Measurements from ENCODE around the gene EXOC3L1.
A peak's percentile ranks its signal among the peaks of the same experiment; 100 is the strongest.

EXOC3L1 gene

DNA sequence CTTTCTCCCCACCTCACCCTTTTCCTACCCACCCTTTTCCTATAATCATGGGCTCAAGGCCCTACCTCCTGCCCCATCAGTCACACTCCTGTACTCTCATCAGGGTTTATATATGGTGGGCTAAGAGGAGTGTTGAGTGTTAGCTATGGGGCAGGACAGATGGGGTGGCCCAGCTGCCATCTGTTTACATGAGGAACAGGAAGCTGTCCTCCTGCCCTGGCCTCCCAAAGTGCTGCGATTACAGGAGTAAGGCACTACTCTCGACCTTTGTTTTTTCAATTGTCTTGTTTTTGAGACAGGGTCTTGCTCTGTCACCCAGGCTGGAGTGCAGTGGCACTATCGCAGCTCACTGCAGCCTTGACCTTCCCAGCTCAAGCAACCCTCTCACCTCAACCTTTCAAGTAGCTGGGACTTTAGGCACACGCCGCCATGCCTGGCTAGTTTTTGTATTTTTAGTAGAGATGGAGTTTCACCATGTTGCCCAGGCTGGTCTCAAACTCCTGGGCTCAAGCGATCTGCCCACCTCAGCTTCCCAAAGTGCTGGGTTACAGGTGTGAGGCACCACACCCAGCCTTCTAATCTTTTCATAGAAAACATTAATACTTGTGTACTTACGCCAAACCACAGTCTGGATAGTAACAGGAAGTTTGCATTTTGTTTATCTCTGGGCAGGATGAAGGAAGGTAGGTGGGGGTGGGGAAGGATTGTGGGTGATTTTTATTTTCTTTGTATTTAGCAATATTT, 31.9 kb downstream of the EXOC3L1 start:
- Histone ChIP-seq H3K36me3 (ENCODE audit: control insufficient read depth in 5 of 5, insufficient read depth in 5 of 5, low read length in 5 of 5) (peaks cover 0 to 3% (median 0%) of the 10 kb centered on the region in 5 donors), H3K27ac (ENCODE audit: low read depth, low read length) (no peak overlapping the region), H3K4me3 (ENCODE audit: low read depth in 1 of 5, low read length in 5 of 5) (no peak overlapping the region), H3K9ac (ENCODE audit: low read length in 5 of 5) (peak overlapping the region in 2 of 5 donors; percentile 30 to 86), H3K9me3 (ENCODE audit: control insufficient read depth in 5 of 5, low read length in 5 of 5) (no peaks in the 10 kb centered on the region), H3K27me3 (ENCODE audit: control insufficient read depth in 5 of 5, insufficient read depth in 4 of 5, low read length in 5 of 5) (peaks cover 0 to 6% (median 0%) of the 10 kb centered on the region in 5 donors), H3K4me1 (ENCODE audit: control insufficient read depth in 5 of 5, insufficient read depth in 5 of 5, low read length in 5 of 5) (peaks cover 0 to 54% (median 39%) of the 10 kb centered on the region in 5 donors)

DNA sequence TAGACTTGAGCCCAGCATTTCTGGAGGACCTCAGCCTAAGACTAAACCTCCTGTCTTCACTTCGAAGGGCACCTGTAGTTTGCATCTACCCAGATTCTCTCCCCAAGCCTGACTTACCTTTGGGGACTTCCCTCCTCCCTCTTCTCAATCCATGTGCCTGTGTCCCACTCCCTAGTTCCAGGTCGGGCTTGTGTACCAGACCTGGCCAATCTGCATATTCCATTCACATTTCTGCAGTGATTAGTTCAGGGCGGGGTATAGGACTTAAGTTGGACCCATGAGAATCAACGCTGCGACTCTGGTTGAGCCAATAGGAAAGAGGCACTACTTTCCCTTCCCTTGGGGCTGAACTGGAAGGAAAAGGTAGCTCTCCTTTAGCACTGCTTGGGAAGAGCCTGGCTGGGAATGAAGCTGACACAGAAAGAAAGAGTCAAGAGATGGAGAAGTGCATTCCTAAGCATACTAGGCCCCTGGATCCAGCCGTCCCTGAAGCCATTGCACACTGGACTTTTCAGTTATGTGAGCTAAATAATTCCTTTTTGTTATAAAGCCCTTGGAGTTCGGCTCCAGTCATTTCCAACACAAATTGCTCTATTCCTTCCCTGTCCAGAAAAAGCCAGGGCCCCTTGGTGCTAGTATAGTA, 32.7 kb downstream of the EXOC3L1 start:
- peak overlapping the region in 1 of 5 donors; percentile 30 for H3K9ac ChIP-seq (ENCODE audit: low read length in 5 of 5)
- H3K4me3 ChIP-seq (ENCODE audit: low read depth in 1 of 5, low read length in 5 of 5) = no peak overlapping the region
- peaks cover 0 to 3% (median 0%) of the 10 kb centered on the region in 5 donors for H3K36me3 ChIP-seq (ENCODE audit: control insufficient read depth in 5 of 5, insufficient read depth in 5 of 5, low read length in 5 of 5)
- H3K9me3 ChIP-seq (ENCODE audit: control insufficient read depth in 5 of 5, low read length in 5 of 5) = no peaks in the 10 kb centered on the region
- H3K27ac ChIP-seq (ENCODE audit: low read depth, low read length) = no peak overlapping the region
- peaks cover 0 to 4% (median 0%) of the 10 kb centered on the region in 5 donors for H3K27me3 ChIP-seq (ENCODE audit: control insufficient read depth in 5 of 5, insufficient read depth in 4 of 5, low read length in 5 of 5)
- peaks cover 0 to 46% (median 32%) of the 10 kb centered on the region in 5 donors for H3K4me1 ChIP-seq (ENCODE audit: control insufficient read depth in 5 of 5, insufficient read depth in 5 of 5, low read length in 5 of 5)

DNA sequence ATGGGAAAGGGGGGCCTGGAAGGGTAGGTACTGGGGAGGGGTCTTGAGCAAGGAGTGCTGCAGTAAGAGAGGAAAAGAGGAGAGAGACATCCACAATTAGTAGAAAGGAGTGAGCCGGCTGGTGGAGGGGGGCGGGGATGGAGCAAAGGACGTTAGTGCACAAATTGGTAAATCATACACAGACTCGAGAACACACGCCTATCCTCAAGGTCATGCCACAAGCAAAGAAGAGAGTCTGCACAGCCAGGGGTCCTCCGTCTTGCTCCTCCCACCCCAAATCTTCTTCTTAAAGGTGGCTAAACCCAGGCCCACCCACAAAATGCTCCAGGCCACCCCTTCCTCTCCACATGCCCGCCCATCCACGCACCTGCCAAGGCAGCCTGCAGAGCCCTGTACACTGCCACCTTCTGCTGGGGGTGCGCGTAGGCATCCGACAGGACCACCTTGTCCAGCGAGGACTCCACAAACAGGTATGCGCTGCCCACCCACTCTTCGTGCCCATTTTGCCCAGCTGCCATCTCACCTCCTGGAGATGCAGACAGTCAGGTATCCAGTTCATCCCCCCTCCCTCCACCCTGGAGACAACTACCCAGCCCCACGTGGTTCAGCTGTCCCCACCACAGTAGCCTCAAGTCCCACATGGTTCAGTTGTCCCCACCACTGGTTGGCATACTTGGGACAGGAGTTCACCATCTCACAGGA, 33.6 kb downstream of the EXOC3L1 start:
- H3K27me3 ChIP-seq (ENCODE audit: control insufficient read depth in 5 of 5, insufficient read depth in 4 of 5, low read length in 5 of 5) = no peaks in the 10 kb centered on the region

DNA sequence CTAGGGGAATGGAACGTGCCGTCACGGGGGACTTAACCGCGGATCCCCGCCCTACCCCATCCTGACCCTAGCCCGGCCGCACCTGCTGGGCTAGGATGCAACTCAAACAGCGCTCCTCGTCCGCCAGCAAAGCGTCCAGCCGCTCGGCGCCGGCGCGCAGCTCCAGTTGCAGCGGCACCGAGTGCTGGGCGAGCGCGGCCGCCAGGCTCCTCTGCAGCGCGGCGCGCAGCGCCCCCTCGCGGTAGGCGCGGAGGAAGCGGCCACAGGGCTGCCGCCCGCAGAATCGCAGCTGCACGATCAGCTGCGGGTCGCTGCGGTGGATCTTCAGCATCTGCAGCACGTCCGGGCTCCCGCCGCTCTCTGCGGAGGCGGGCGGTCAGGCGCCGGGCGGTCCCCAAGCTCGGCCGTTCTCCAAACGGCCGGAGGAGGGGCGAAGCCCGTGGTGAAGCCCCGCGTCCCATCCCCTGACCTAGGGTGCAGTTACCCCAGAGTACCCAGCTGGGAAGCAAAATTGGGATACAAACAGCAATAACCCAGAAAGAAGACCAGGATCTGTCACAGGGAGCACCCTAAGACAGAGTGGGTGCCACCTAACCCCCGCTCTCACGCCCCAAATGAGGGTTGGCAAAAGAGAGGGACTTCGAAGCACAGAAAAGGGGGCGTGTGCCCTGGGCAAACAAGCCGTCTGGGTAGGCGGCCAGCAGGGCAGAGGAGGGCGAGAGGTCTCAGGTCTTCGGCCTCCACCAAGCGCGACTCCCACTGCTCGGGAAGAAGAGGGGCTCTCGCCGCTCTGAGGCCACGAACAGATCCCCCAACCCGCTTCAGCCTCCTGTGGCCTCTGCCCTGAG, 34.4 kb downstream of the EXOC3L1 start:
- H3K27ac ChIP-seq (ENCODE audit: low read depth, low read length) = no peak overlapping the region

More for the DNA sequence above, 33.6 kb downstream of the EXOC3L1 start:
- Histone ChIP-seq H3K9me3 (ENCODE audit: control insufficient read depth in 5 of 5, low read length in 5 of 5) (no peaks in the 10 kb centered on the region), H3K27ac (ENCODE audit: low read depth, low read length) (no peak overlapping the region), H3K4me1 (ENCODE audit: control insufficient read depth in 5 of 5, insufficient read depth in 5 of 5, low read length in 5 of 5) (peaks cover 0 to 40% (median 31%) of the 10 kb centered on the region in 5 donors), H3K36me3 (ENCODE audit: control insufficient read depth in 5 of 5, insufficient read depth in 5 of 5, low read length in 5 of 5) (peaks cover 0 to 3% (median 0%) of the 10 kb centered on the region in 5 donors), H3K4me3 (ENCODE audit: low read depth in 1 of 5, low read length in 5 of 5) (no peak overlapping the region), H3K9ac (ENCODE audit: low read length in 5 of 5) (no peak overlapping the region)

DNA sequence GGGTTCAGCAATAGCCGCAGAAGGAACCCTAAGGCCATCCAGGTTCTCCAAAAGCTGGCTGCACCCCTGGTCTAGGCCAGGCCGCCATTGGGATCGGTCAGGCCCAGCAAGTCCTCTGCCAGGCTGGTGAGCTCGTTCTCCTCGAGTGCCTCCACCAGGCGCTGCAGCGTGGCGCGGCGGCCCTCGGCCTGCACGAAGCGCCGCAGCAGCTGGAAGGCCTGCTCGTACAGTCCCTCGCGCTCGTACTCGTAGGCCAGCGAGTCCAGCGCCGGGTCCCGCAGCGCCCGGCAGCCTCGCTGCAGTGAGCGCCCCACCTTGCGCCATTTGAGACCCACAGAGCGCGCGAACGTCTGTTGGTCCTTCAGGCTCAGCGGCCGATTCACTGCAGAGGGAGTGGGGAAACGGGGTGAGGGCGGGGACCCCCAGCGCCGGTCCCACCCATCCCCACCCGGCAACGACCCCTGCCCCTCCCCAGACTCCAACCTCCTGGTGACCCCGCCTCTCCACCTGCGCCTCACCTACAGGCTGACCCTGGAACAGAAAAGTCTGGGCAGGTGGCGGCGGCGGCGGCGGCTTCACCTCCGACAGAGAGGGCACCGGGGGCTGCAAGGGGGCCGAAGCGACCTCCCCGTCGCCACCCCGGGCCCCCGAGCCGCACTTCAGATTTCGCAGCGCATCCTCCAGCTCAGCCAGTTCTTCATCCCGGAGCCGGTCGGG, 35.2 kb downstream of the EXOC3L1 start:
- H3K4me1 ChIP-seq (ENCODE audit: control insufficient read depth in 5 of 5, insufficient read depth in 5 of 5, low read length in 5 of 5) = peaks cover 0 to 41% (median 30%) of the 10 kb centered on the region in 5 donors

More for the DNA sequence above, 34.4 kb downstream of the EXOC3L1 start:
- Histone ChIP-seq H3K36me3 (ENCODE audit: control insufficient read depth in 5 of 5, insufficient read depth in 5 of 5, low read length in 5 of 5) (peaks cover 0 to 3% (median 0%) of the 10 kb centered on the region in 5 donors), H3K27me3 (ENCODE audit: control insufficient read depth in 5 of 5, insufficient read depth in 4 of 5, low read length in 5 of 5) (no peaks in the 10 kb centered on the region), H3K4me3 (ENCODE audit: low read depth in 1 of 5, low read length in 5 of 5) (peak overlapping the region in 2 of 5 donors; percentile 39 to 48), H3K4me1 (ENCODE audit: control insufficient read depth in 5 of 5, insufficient read depth in 5 of 5, low read length in 5 of 5) (peaks cover 0 to 40% (median 31%) of the 10 kb centered on the region in 5 donors), H3K9me3 (ENCODE audit: control insufficient read depth in 5 of 5, low read length in 5 of 5) (no peaks in the 10 kb centered on the region), H3K9ac (ENCODE audit: low read length in 5 of 5) (no peak overlapping the region)

DNA sequence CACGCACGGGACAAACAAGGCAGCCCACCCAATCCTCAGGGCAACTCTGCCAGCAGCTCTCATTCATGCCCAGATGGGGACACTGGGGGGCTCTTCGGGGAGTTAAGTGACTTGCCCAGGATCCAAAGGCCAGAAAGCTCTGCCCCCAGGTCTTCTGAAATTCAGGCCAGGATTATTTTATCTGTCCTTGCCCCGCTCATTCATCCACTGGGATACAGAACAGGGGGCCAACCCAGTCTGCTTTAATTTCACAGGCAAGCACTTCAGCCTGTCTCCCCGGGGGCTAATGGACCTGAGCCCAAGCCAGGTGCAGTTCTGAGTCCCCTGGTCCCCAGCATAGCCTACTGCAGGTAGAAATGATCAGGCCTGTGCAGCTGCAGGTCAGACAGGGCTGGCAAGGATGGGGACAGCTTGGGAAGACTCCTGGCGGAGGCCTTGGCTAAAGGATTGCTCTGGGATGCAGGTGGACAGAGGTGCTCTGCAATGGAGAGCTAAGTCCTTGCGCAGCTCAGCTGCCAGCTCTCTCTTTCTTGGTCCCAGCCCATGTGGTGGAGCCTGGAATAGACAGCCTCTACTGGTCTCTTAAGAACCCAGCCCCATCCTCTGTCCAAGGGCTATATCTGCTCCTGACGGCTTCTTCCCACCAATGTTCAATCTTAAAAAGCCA, 38.4 kb downstream of the EXOC3L1 start:
- Histone ChIP-seq H3K9ac (ENCODE audit: low read length in 5 of 5) (peak overlapping the region in 3 of 5 donors; percentile 29 to 72 (median 32)), H3K4me3 (ENCODE audit: low read depth in 1 of 5, low read length in 5 of 5) (peak overlapping the region in 3 of 5 donors; percentile 58 to 73 (median 71)), H3K9me3 (ENCODE audit: control insufficient read depth in 5 of 5, low read length in 5 of 5) (no peaks in the 10 kb centered on the region), H3K27ac (ENCODE audit: low read depth, low read length) (no peak overlapping the region), H3K4me1 (ENCODE audit: control insufficient read depth in 5 of 5, insufficient read depth in 5 of 5, low read length in 5 of 5) (peaks cover 0 to 27% (median 19%) of the 10 kb centered on the region in 5 donors), H3K27me3 (ENCODE audit: control insufficient read depth in 5 of 5, insufficient read depth in 4 of 5, low read length in 5 of 5) (no peaks in the 10 kb centered on the region), H3K36me3 (ENCODE audit: control insufficient read depth in 5 of 5, insufficient read depth in 5 of 5, low read length in 5 of 5) (peaks cover 0 to 28% (median 21%) of the 10 kb centered on the region in 5 donors)

More for the DNA sequence above, 35.2 kb downstream of the EXOC3L1 start:
- no peaks in the 10 kb centered on the region for H3K9me3 ChIP-seq (ENCODE audit: control insufficient read depth in 5 of 5, low read length in 5 of 5)
- H3K36me3 ChIP-seq (ENCODE audit: control insufficient read depth in 5 of 5, insufficient read depth in 5 of 5, low read length in 5 of 5) = peaks cover 0 to 3% (median 0%) of the 10 kb centered on the region in 5 donors
- H3K9ac ChIP-seq (ENCODE audit: low read length in 5 of 5) = no peak overlapping the region
- H3K27ac ChIP-seq (ENCODE audit: low read depth, low read length) = no peak overlapping the region
- no peaks in the 10 kb centered on the region for H3K27me3 ChIP-seq (ENCODE audit: control insufficient read depth in 5 of 5, insufficient read depth in 4 of 5, low read length in 5 of 5)
- peak overlapping the region in 2 of 5 donors; percentile 39 to 48 for H3K4me3 ChIP-seq (ENCODE audit: low read depth in 1 of 5, low read length in 5 of 5)

DNA sequence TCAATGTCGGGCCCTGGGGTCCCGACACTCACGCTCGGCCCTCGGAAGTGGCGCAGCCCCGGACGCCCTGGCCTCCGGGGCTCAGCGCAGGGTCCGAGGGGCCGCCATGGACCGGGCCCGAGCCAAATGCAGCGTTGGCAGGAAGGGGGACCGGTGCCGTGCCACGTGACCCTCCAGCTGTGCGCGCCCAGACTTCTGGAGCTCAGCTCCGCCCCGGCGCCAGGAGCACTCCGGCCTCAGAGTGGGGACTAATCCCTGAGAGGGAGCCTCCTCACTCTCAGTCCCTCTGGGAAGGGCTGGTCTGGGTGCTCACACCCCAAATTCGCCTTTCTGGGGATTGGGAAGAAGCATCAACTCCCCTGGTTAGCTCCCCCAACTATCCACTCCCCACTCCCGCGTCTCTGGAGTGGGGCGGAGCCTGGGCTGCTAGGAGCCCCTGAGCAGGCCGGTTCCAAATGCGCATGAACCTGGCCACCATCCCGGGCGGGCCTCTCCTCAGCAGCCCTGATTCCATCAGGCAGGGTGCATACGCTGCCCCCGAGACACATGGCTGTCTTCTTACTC, 39.0 kb downstream of the EXOC3L1 start, which contains the start of gene B3GNT9:
Gene B3GNT9, minus strand, starts transcription at position 166 of the 564 bp plus-strand sequence. CDS start 513 bp downstream, outside the sequence.
- H3K4me3 ChIP-seq (ENCODE audit: low read depth in 1 of 5, low read length in 5 of 5) = peak within 1 kb of the TSS; percentile 58 to 81 (median 71)
- no peaks in the 10 kb centered on the region for H3K9me3 ChIP-seq (ENCODE audit: control insufficient read depth in 5 of 5, low read length in 5 of 5)
- H3K9ac ChIP-seq (ENCODE audit: low read length in 5 of 5) = peak within 1 kb of the TSS in 3 of 5 donors; percentile 29 to 72 (median 32)
- H3K36me3 ChIP-seq (ENCODE audit: control insufficient read depth in 5 of 5, insufficient read depth in 5 of 5, low read length in 5 of 5) = peaks cover 0 to 35% (median 28%) of the 10 kb centered on the region in 5 donors
- no peak within 1 kb of the TSS for H3K27ac ChIP-seq (ENCODE audit: low read depth, low read length)
- H3K27me3 ChIP-seq (ENCODE audit: control insufficient read depth in 5 of 5, insufficient read depth in 4 of 5, low read length in 5 of 5) = no peaks in the 10 kb centered on the region
- peaks cover 0 to 27% (median 19%) of the 10 kb centered on the region in 5 donors for H3K4me1 ChIP-seq (ENCODE audit: control insufficient read depth in 5 of 5, insufficient read depth in 5 of 5, low read length in 5 of 5)

DNA sequence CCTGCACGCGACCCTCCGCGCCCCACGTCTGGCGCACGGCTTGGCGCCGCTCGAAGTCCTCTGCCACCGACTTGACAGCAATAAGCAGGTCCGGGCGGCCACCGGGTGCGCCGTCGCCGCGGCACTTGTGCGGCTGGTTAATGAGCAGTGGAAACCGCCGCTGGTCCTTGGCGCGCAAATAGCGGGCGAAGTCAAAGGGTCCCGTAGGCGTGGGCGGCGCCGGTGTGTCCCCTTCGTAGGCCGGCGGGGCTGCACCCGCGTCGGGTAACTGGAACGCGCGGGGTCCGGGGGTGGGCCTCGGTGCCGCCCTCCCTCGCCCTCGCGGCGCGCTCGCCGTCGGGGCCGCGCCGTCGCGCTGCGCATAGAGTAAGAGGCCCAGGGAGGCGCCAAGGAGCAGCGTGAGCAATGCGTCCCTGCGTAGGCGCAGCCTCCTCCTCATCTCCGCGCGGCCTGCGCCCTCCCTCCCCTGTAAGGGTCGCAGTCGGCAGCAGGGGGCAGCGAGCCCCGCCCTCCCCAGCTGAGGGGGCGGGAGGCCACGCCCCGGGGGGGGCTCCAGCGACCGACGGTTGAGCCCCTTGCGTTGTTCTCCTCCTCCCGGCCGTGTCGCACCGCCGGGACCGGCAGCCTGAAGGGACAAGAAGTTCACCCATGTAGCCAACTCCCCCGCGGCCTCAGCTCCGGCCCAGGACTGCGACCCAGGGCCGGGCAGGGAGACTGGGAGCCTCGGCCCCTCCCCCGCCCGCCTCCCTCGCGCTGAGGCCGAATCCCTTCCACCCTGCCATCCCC, 39.7 kb downstream of the EXOC3L1 start:
- Histone ChIP-seq H3K27me3 (ENCODE audit: control insufficient read depth in 5 of 5, insufficient read depth in 4 of 5, low read length in 5 of 5) (no peaks in the 10 kb centered on the region), H3K4me1 (ENCODE audit: control insufficient read depth in 5 of 5, insufficient read depth in 5 of 5, low read length in 5 of 5) (peaks cover 0 to 23% (median 15%) of the 10 kb centered on the region in 5 donors), H3K36me3 (ENCODE audit: control insufficient read depth in 5 of 5, insufficient read depth in 5 of 5, low read length in 5 of 5) (peaks cover 0 to 42% (median 35%) of the 10 kb centered on the region in 5 donors), H3K27ac (ENCODE audit: low read depth, low read length) (no peak overlapping the region), H3K9me3 (ENCODE audit: control insufficient read depth in 5 of 5, low read length in 5 of 5) (no peaks in the 10 kb centered on the region), H3K9ac (ENCODE audit: low read length in 5 of 5) (peak overlapping the region in 2 of 5 donors; percentile 29 to 72), H3K4me3 (ENCODE audit: low read depth in 1 of 5, low read length in 5 of 5) (peak overlapping the region in 4 of 5 donors; percentile 58 to 81 (median 72))

Data from subcutaneous abdominal adipose tissue (tissue), 5 donors.